D721Med (cell line): ENCODE measurements around the gene FRS3.

Source experiments
- DNase-seq: peaks from one replicate; pipeline ENCODE4 v3.0.0; 2011; ENCODE audit warnings: low spot score; ENCODE audit not compliant: insufficient read length
- FAIRE-seq: peaks from 2 replicates; lab custom pipeline; 2011; peaks lifted over from hg19 to GRCh38; lab: Jason Lieb, UNC
- CTCF ChIP-seq: IDR thresholded peaks from 2 replicates; pipeline ENCODE4 v1.5.1; 2012; ENCODE audit warnings: mild to moderate bottlenecking, control low read depth; ENCODE audit not compliant: insufficient read depth; ENCODE audit errors: missing control alignments

The FRS3 gene

GRCh38 chr6:41730531-41731436, 48.9 kb downstream of the FRS3 start:
- no peak for TF ChIP-seq CTCF
- no peak for DNase-seq
- no peak for FAIRE-seq

- DNase-seq (no peak), FAIRE-seq (no peak)
- TF ChIP-seq CTCF = no peak
Measured at GRCh38 chr6:41729624-41730023, 50.1 kb downstream of the FRS3 start.

- DNase-seq (no peak), FAIRE-seq (no peak)
- TF ChIP-seq CTCF = no peak
Measured at GRCh38 chr6:41728954-41729353, 50.7 kb downstream of the FRS3 start.

- DNase-seq = no peak
- TF ChIP-seq CTCF = no peak
- FAIRE-seq = no peak
Measured at GRCh38 chr6:41728073-41728936, 51.4 kb downstream of the FRS3 start.

GRCh38 chr6:41727705-41728072, 52.0 kb downstream of the FRS3 start:
- no peak for TF ChIP-seq CTCF
- DNase-seq (no peak), FAIRE-seq (no peak)

- no peak for TF ChIP-seq CTCF
- DNase-seq = no peak
- FAIRE-seq = no peak
Measured at GRCh38 chr6:41726876-41727275, 52.8 kb downstream of the FRS3 start.
